Heart right ventricle (tissue), 16 donors: Measurements from ENCODE around the gene CCNG2. TPM values are rescaled to one million over a fixed set of nuclear protein-coding genes. Genes with fewer than 3 reads are reported as not detected.

Source experiments
- ATAC-seq, 8 donors: fragments of 200-7000 bp; cut with Tn5 transposase; one replicate each; pipeline ENCODE4 v1.9.1; 2020; ENCODE audit warnings: mild to moderate bottlenecking in 8 of 8, moderate library complexity in 8 of 8, moderate number of reproducible peaks in 1 of 8
- DNase-seq, 2 donors: peaks; one replicate each; pipeline ENCODE4 v3.0.0-alpha.2; 2020
- H3K27ac ChIP-seq, 10 donors: fragments of 200-600 bp; sonication (generic) in 2 of 10; one replicate each; pipeline versions ENCODE4 v1.5.0 to v1.8.0; 2020 to 2022; ENCODE audit warnings: mild to moderate bottlenecking in 3 of 10
- H3K27me3 ChIP-seq, 7 donors: fragments of 200-600 bp; one replicate each; pipeline ENCODE4 v1.8.0; 2021 to 2022; ENCODE audit warnings: mild to moderate bottlenecking in 2 of 7
- H3K36me3 ChIP-seq, 9 donors: fragments of 200-600 bp; sonication (generic) in 1 of 9; one replicate each; pipeline versions ENCODE4 v1.5.0 to v1.8.0; 2020 to 2022; ENCODE audit warnings: mild to moderate bottlenecking in 2 of 9
- H3K4me1 ChIP-seq, 9 donors: fragments of 200-600 bp; sonication (generic) in 1 of 9; one replicate each; pipeline versions ENCODE4 v1.5.0 to v1.8.0; 2020 to 2022; ENCODE audit warnings: mild to moderate bottlenecking in 4 of 9
- H3K4me3 ChIP-seq, 10 donors: fragments of 200-600 bp; sonication (generic) in 2 of 10; one replicate each; pipeline versions ENCODE4 v1.5.0 to v1.8.0; 2020 to 2022; ENCODE audit warnings: mild to moderate bottlenecking in 7 of 10, moderate library complexity in 2 of 10
- H3K9me3 ChIP-seq, 11 donors: fragments of 200-600 bp in 10 of 11; sonication (generic) in 2 of 11; one replicate each; pipeline versions ENCODE4 v1.5.0 to v1.8.0; 2013 to 2022; ENCODE audit warnings: mild to moderate bottlenecking in 2 of 11, control low read depth in 1 of 11, moderate library complexity in 1 of 11
- CTCF ChIP-seq, 9 donors: fragments of 200-600 bp; sonication (generic) in 2 of 9; IDR thresholded peaks; one replicate each; pipeline versions ENCODE4 v1.5.0 to v1.8.0; 2021 to 2022; ENCODE audit warnings: antibody characterized with exemption in 9 of 9, mild to moderate bottlenecking in 5 of 9, moderate library complexity in 1 of 9
- WGBS, 2 donors: extraction: QIAGEN DNeasy Blood & Tissue Kit; methylation state at CpG; one replicate each; pipeline ENCODE4 v1.1.7; 2013; ENCODE audit warnings: inconsistent platforms in 1 of 2; 5-methylcytosine and 5-hydroxymethylcytosine counted together
- intact Hi-C, 10 donors: fragments of 100-400 bp; cut with DNase I; formaldehyde crosslinking; loops; one replicate each; pipeline versions ENCODE4 v1.11.1 to v1.14.2; 2022
- polyA plus RNA-seq, 2 donors: library from polyadenylated mRNA; stranded (reverse); fragments of 200-250 nt; gene quantifications; one replicate each; pipeline ENCODE4 v1.2.3, GENCODE V29; 2013
- total RNA-seq, 10 donors: library from RNA; stranded (reverse); fragmentation: NEBNext Ultra II Directional in 3 of 10; extraction: Animal tissue kit (Norgen Biotek cat#: 25700) in 3 of 10; gene quantifications; one replicate each; pipeline versions ENCODE4 v1.2.1 to v1.2.4, GENCODE V29; 2021 to 2023
- donor health status: Arrhythmogenic right ventricular cardiomyopathy.
- donor health status: ischemic (EF 13 %, LVEDD 7.1; RV severe dilation, severe dysfunction).
- donor health status: healthy with polysubstance abuse.
- donor health status: DM: no; HTN: yes; CAD: no.
- donor health status: DM: no; HTN: no; CAD: no.
- donor health status: ischemic (EF 25% LVEDD 6.9; RV normal size, moderate dysfunction).
- donor health status: ischemic (EF 25% LVEDD 5.7; RV mildly dilated, moderate dysfunction).
- donor health status: healthy.
- donor health status: DM: yes; HTN: yes; CAD: no.
- donor health status: Ischemic cardiomyopathy.
- donor health status: ischemic (EF 35%, LVEDD 5.7; RV mildly dilated, moderate dysfunction).
- donor health status: nonischemic (EF 11% LVEDD 7.7; RV severe dilation, severe dysfunction).
- donor health status: DM: yes; HTN: yes; CAD: no.
- donor health status: PGD.
- donor health status: ischemic (EF 29% LVEDD 5.4; RV normal size, mild dysfunction).
- donor health status: nonischemic (EF 23%, LVEDD 6.1; RV moderate dilation, normal function).

The CCNG2 gene
- total and polyA plus RNA-seq, 12 donors = 2.3 to 16.6 (median 9.5) TPM

GRCh38 chr4:77169481-77169880, 12.5 kb downstream of the CCNG2 start:
- TF ChIP-seq CTCF (IDR thresholded peaks at IDR 0.05) = no peak
- intact Hi-C loops = loop anchor here in 1 of 10 donors (10.0 kb wide), 1 partner anchor 115 kb away; no protein-coding TSS in a partner anchor
- WGBS, 2 donors = 61 to 65% methylated on average over 3 of the region's 3 CpGs
- Histone ChIP-seq H3K9me3 (no peaks in the 10 kb centered on the region), H3K36me3 (peaks cover 0 to 66% (median 12%) of the 10 kb centered on the region in 9 donors), H3K27ac (no peak overlapping the region), H3K4me3 (no peak overlapping the region), H3K27me3 (no peaks in the 10 kb centered on the region), H3K4me1 (peaks cover 0 to 3% (median 0%) of the 10 kb centered on the region in 9 donors)
- DNase-seq (no peak), ATAC-seq (peak in 1 of 8 donors; percentile 55)

GRCh38 chr4:77170926-77171325, 13.9 kb downstream of the CCNG2 start:
- ATAC-seq = no peak
- H3K27ac ChIP-seq = no peak overlapping the region
- no peak for TF ChIP-seq CTCF (IDR thresholded peaks at IDR 0.05)
- 97 to 99% methylated on average over 4 of the region's 4 CpGs for WGBS, 2 donors
- intact Hi-C loops = no loop called here
- H3K27me3 ChIP-seq = no peaks in the 10 kb centered on the region
- no peak overlapping the region for H3K4me3 ChIP-seq
- peaks cover 0 to 51% (median 2%) of the 10 kb centered on the region in 9 donors for H3K36me3 ChIP-seq
- no peaks in the 10 kb centered on the region for H3K9me3 ChIP-seq
- no peak for DNase-seq
- peaks cover 0 to 3% (median 0%) of the 10 kb centered on the region in 9 donors for H3K4me1 ChIP-seq

GRCh38 chr4:77172336-77172735, 15.3 kb downstream of the CCNG2 start:
- Histone ChIP-seq H3K36me3 (peaks cover 0 to 37% (median 2%) of the 10 kb centered on the region in 9 donors), H3K4me1 (peaks cover 0 to 3% (median 0%) of the 10 kb centered on the region in 9 donors), H3K27me3 (peaks cover 0 to under 1% (median 0%) of the 10 kb centered on the region in 7 donors), H3K27ac (no peak overlapping the region), H3K9me3 (no peaks in the 10 kb centered on the region), H3K4me3 (no peak overlapping the region)
- ATAC-seq (peak in 1 of 8 donors; percentile 19), DNase-seq (no peak)
- TF ChIP-seq CTCF (IDR thresholded peaks at IDR 0.05) = no peak
- intact Hi-C loops = no loop called here
- 74 to 75% methylated on average over 3 of the region's 3 CpGs for WGBS, 2 donors

- Histone ChIP-seq H3K4me1 (peaks cover 0 to 3% (median 0%) of the 10 kb centered on the region in 9 donors), H3K27ac (no peak overlapping the region), H3K9me3 (no peaks in the 10 kb centered on the region), H3K36me3 (peaks cover 0 to 17% (median 0%) of the 10 kb centered on the region in 9 donors), H3K27me3 (peaks cover 0 to 4% (median 0%) of the 10 kb centered on the region in 7 donors), H3K4me3 (no peak overlapping the region)
- DNase-seq = no peak
- no peak for TF ChIP-seq CTCF (IDR thresholded peaks at IDR 0.05)
- no peak for ATAC-seq
- intact Hi-C loops = no loop called here
- WGBS, 2 donors = 64 to 70% methylated on average over 3 of the region's 3 CpGs
These were observed 17.4 kb downstream of the CCNG2 start for GRCh38 chr4:77174426-77174825.
